Measurements from ENCODE around the gene OTUD7B.

Gene OTUD7B

GRCh38 chr1:150008699-150009098 lies 1.8 kb downstream of the OTUD7B start:
- H3K79me2 ChIP-seq = peaks cover 18% of the 10 kb centered on the region
- H3K4me1 ChIP-seq = peaks cover 5% of the 10 kb centered on the region
- H3K9me3 ChIP-seq (ENCODE audit: control insufficient read depth, low read length) = no peaks in the 10 kb centered on the region
- peak overlapping the region; percentile 91 for H3K4me2 ChIP-seq (ENCODE audit: low read length)
- no peak overlapping the region for H3K9ac ChIP-seq
- H2AFZ ChIP-seq = no peak overlapping the region
- H3K36me3 ChIP-seq (ENCODE audit: control insufficient read depth, insufficient read depth, low read length) = no peaks in the 10 kb centered on the region
- no peak overlapping the region for H3K4me3 ChIP-seq (ENCODE audit: low read depth, low read length)
- no peak for TF ChIP-seq CTCF (IDR thresholded peaks at IDR 0.05)
- H3K27ac ChIP-seq = no peak overlapping the region
- no peaks in the 10 kb centered on the region for H3K27me3 ChIP-seq (ENCODE audit: control insufficient read depth, insufficient read depth, low read length)

- Histone ChIP-seq H3K4me3 (ENCODE audit: low read depth, low read length) (no peak overlapping the region), H3K4me1 (peaks cover 5% of the 10 kb centered on the region), H3K9ac (no peak overlapping the region), H3K36me3 (ENCODE audit: control insufficient read depth, insufficient read depth, low read length) (no peaks in the 10 kb centered on the region), H3K9me3 (ENCODE audit: control insufficient read depth, low read length) (no peaks in the 10 kb centered on the region), H3K79me2 (peaks cover 22% of the 10 kb centered on the region), H3K27me3 (ENCODE audit: control insufficient read depth, insufficient read depth, low read length) (no peaks in the 10 kb centered on the region), H3K27ac (no peak overlapping the region), H3K4me2 (ENCODE audit: low read length) (no peak overlapping the region), H2AFZ (no peak overlapping the region)
- TF ChIP-seq CTCF (IDR thresholded peaks at IDR 0.05) = no peak
These were observed 3.6 kb downstream of the OTUD7B start for GRCh38 chr1:150006881-150007421.

GRCh38 chr1:150005606-150006005 lies 4.9 kb downstream of the OTUD7B start:
- Histone ChIP-seq H3K4me3 (ENCODE audit: low read depth, low read length) (no peak overlapping the region), H3K79me2 (peaks cover 22% of the 10 kb centered on the region), H3K27me3 (ENCODE audit: control insufficient read depth, insufficient read depth, low read length) (no peaks in the 10 kb centered on the region), H3K4me2 (ENCODE audit: low read length) (no peak overlapping the region), H3K36me3 (ENCODE audit: control insufficient read depth, insufficient read depth, low read length) (no peaks in the 10 kb centered on the region), H3K27ac (no peak overlapping the region), H2AFZ (no peak overlapping the region), H3K4me1 (peaks cover 5% of the 10 kb centered on the region), H3K9me3 (ENCODE audit: control insufficient read depth, low read length) (no peaks in the 10 kb centered on the region), H3K9ac (no peak overlapping the region)
- TF ChIP-seq CTCF (IDR thresholded peaks at IDR 0.05) = no peak

- H3K9ac ChIP-seq = no peak overlapping the region
These were observed 6.7 kb downstream of the OTUD7B start for GRCh38 chr1:150003801-150004200.

More at GRCh38 chr1:150003801-150004200, 6.7 kb downstream of the OTUD7B start:
- no peak overlapping the region for H3K27ac ChIP-seq
- no peak overlapping the region for H3K4me2 ChIP-seq (ENCODE audit: low read length)
- no peak for TF ChIP-seq CTCF (IDR thresholded peaks at IDR 0.05)
- H3K36me3 ChIP-seq (ENCODE audit: control insufficient read depth, insufficient read depth, low read length) = no peaks in the 10 kb centered on the region
- H3K9me3 ChIP-seq (ENCODE audit: control insufficient read depth, low read length) = no peaks in the 10 kb centered on the region
- peaks cover 22% of the 10 kb centered on the region for H3K79me2 ChIP-seq
- H3K4me3 ChIP-seq (ENCODE audit: low read depth, low read length) = no peak overlapping the region
- no peaks in the 10 kb centered on the region for H3K27me3 ChIP-seq (ENCODE audit: control insufficient read depth, insufficient read depth, low read length)
- no peak overlapping the region for H2AFZ ChIP-seq
- H3K4me1 ChIP-seq = peaks cover 2% of the 10 kb centered on the region
